Neural progenitor cell (in vitro differentiated cells): ENCODE results near the gene LPAR5. TPM values are rescaled to one million over a fixed set of nuclear protein-coding genes. Genes with fewer than 3 reads are reported as not detected.

Source experiments
- DNase-seq: peaks from one replicate; pipeline ENCODE4 v3.0.0-alpha.2; 2016; ENCODE audit warnings: low spot score
- H2AFZ ChIP-seq: fragments of 200-600 bp; sonication (generic); replicated peaks from 2 replicates; pipeline ENCODE4 v1.6.1; 2016; ENCODE audit warnings: antibody characterized with exemption
- H3F3A ChIP-seq: fragments of 200-600 bp; sonication (generic); 2 replicates; pipeline ENCODE4 v1.6.1; 2016; ENCODE audit warnings: antibody characterized with exemption, low read depth
- H3K27ac ChIP-seq: fragments of 200-600 bp; sonication (generic); 2 replicates; pipeline ENCODE4 v1.5.1; 2016; ENCODE audit warnings: mild to moderate bottlenecking
- H3K27me3 ChIP-seq: fragments of 200-600 bp; sonication (generic); 2 replicates; pipeline ENCODE4 v1.6.1; 2016; ENCODE audit warnings: mild to moderate bottlenecking, moderate library complexity
- H3K36me3 ChIP-seq: fragments of 200-600 bp; sonication (generic); 2 replicates; pipeline ENCODE4 v1.5.1; 2016
- H3K4me1 ChIP-seq: fragments of 200-600 bp; sonication (generic); 2 replicates; pipeline ENCODE4 v1.6.1; 2016; ENCODE audit warnings: mixed run types
- H3K4me2 ChIP-seq: fragments of 200-600 bp; sonication (generic); 2 replicates; pipeline ENCODE4 v1.6.1; 2016
- H3K4me3 ChIP-seq: fragments of 200-600 bp; sonication (generic); 2 replicates; pipeline ENCODE4 v1.5.1; 2016
- H3K79me2 ChIP-seq: fragments of 200-600 bp; sonication (generic); 2 replicates; pipeline ENCODE4 v1.6.1; 2016; ENCODE audit warnings: low read depth
- H3K9ac ChIP-seq: fragments of 200-600 bp; sonication (generic); 2 replicates; pipeline ENCODE4 v1.6.1; 2016
- H3K9me3 ChIP-seq: fragments of 200-600 bp; sonication (generic); 2 replicates; pipeline ENCODE4 v1.5.1; 2016; ENCODE audit warnings: low read depth
- H4K20me1 ChIP-seq: fragments of 200-600 bp; sonication (generic); 2 replicates; pipeline ENCODE4 v1.6.1; 2016; ENCODE audit warnings: low read depth
- H3K27ac Mint-ChIP-seq: 3 replicates; pipeline ENCODE4 v1.8.0; 2021; ENCODE audit warnings: mixed read lengths
- H3K27me3 Mint-ChIP-seq: 2 replicates; pipeline ENCODE4 v1.8.0; 2022; ENCODE audit warnings: low read depth, mild to moderate bottlenecking, inconsistent platforms, moderate library complexity, mixed read lengths; ENCODE audit not compliant: insufficient read depth
- H3K36me3 Mint-ChIP-seq: 3 replicates; pipeline ENCODE4 v1.8.0; 2021; ENCODE audit warnings: mixed read lengths
- H3K4me1 Mint-ChIP-seq: 3 replicates; pipeline ENCODE4 v1.8.0; 2021; ENCODE audit warnings: mixed read lengths
- H3K4me3 Mint-ChIP-seq: 3 replicates; pipeline ENCODE4 v1.8.0; 2021; ENCODE audit warnings: mild to moderate bottlenecking, moderate library complexity, mixed read lengths
- H3K9me3 Mint-ChIP-seq: 3 replicates; pipeline ENCODE4 v1.8.0; 2020; ENCODE audit warnings: mixed read lengths
- EZH2 ChIP-seq: fragments of 200-600 bp; sonication (generic); IDR thresholded peaks from 2 replicates; pipeline ENCODE4 v1.6.1; 2017; ENCODE audit warnings: antibody characterized with exemption, mild to moderate bottlenecking, moderate library complexity
- EZH2phosphoT487 ChIP-seq: fragments of 200-600 bp; sonication (generic); IDR thresholded peaks from 2 replicates; pipeline ENCODE4 v1.6.1; 2017; ENCODE audit warnings: antibody characterized with exemption
- total RNA-seq: library from RNA; depleted of rRNA; stranded (reverse); fragments of >200 nt; gene quantifications from 2 replicates; pipeline ENCODE4 v1.2.3, GENCODE V29; 2015; ENCODE audit warnings: low replicate concordance
- TF ChIP-seq, protein P1 (sequence below): fragments of 200-600 bp; sonication (generic); IDR thresholded peaks from 2 replicates; pipeline ENCODE4 v1.5.1; 2017; ENCODE audit warnings: antibody characterized with exemption, mild to moderate bottlenecking

LPAR5 gene
- total RNA-seq, 1 donor from 2014 or later = 0.04 TPM

DNA sequence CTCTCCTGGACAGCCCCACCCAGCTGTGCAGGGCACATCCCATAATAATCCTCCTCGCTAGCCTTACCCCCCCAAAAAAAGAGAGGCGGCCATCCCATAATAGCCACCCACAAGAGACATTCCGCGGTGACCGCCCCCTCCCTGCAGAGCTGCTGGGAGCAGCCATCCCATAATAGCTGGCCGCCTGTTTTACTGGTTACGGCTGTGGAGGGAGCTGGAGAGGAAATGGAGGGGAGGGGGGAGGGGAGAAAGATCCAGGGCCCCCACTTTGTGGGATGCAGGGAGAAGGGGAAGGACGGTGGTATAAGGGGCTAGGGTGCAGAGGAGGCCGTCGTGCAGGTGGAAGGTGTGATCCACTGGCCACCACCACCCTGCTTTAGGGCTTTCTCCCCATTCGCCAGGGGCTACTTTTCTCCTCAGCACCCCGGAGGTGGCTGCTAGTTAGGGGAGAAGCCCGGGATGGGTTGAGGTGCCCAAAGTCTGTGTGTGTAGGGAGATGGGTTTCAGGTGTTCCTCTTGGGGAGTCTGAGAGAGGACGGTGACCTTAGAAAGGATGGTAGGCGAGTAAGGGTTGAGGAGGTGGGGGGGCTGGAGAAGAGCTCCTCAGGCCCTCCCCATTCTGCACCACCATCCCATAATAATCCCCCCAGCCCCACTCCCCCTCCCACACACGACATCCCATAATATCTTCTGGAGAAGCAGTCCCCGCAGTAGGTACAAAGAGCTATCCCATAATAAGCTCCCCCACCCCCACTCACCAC lies 22.6 kb downstream of the LPAR5 start:
- Histone ChIP-seq H3K4me2 (peak overlapping the region; percentile 62), H3K36me3 (no peaks in the 10 kb centered on the region), H3K4me1 (peaks cover 33% of the 10 kb centered on the region), H3F3A (peaks cover 81% of the 10 kb centered on the region), H3K9ac (no peak overlapping the region), H3K27me3 (no peaks in the 10 kb centered on the region), H3K27ac (peak overlapping the region; percentile 76), H3K79me2 (no peaks in the 10 kb centered on the region), H3K9me3 (no peaks in the 10 kb centered on the region), H4K20me1 (no peaks in the 10 kb centered on the region), H2AFZ (no peak overlapping the region), H3K4me3 (peak overlapping the region; percentile 28)
- H3K27ac Mint-ChIP-seq = peak overlapping the region; percentile 96
- TF ChIP-seq EZH2phosphoT487 = no peak
- no peak for TF ChIP-seq EZH2
- TF ChIP-seq, protein P1, sequence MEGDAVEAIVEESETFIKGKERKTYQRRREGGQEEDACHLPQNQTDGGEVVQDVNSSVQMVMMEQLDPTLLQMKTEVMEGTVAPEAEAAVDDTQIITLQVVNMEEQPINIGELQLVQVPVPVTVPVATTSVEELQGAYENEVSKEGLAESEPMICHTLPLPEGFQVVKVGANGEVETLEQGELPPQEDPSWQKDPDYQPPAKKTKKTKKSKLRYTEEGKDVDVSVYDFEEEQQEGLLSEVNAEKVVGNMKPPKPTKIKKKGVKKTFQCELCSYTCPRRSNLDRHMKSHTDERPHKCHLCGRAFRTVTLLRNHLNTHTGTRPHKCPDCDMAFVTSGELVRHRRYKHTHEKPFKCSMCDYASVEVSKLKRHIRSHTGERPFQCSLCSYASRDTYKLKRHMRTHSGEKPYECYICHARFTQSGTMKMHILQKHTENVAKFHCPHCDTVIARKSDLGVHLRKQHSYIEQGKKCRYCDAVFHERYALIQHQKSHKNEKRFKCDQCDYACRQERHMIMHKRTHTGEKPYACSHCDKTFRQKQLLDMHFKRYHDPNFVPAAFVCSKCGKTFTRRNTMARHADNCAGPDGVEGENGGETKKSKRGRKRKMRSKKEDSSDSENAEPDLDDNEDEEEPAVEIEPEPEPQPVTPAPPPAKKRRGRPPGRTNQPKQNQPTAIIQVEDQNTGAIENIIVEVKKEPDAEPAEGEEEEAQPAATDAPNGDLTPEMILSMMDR = no peak
- H3K27me3 Mint-ChIP-seq = peaks cover 18% of the 10 kb centered on the region
- peak; percentile 77 for DNase-seq
- peak overlapping the region; percentile 60 for H3K4me3 Mint-ChIP-seq
- no peaks in the 10 kb centered on the region for H3K9me3 Mint-ChIP-seq
- H3K4me1 Mint-ChIP-seq = peaks cover 47% of the 10 kb centered on the region
- no peaks in the 10 kb centered on the region for H3K36me3 Mint-ChIP-seq

DNA sequence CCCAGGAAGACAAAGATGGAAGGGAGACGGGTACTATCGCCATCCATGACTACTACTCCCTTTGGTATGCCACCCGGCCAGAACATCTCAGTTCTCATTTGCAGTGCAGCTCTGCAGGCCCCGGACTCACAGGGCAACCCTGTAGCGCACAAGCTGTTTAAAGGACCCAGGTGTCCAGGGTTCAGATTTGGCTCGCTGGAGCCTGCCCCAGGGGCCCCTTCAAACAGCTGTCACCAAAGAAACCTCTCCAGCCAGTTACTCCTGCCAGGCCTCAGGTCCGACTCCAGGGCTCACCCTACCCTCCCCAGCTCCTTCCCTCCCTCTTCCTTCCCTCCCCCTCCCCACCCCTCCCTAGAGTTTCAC lies 23.1 kb downstream of the LPAR5 start:
- Histone ChIP-seq H3K4me2 (peak overlapping the region; percentile 62), H4K20me1 (no peaks in the 10 kb centered on the region), H3K27me3 (no peaks in the 10 kb centered on the region), H2AFZ (peak overlapping the region; percentile 14), H3K9ac (no peak overlapping the region), H3K36me3 (no peaks in the 10 kb centered on the region), H3K27ac (peak overlapping the region; percentile 76), H3K4me1 (peaks cover 36% of the 10 kb centered on the region), H3K4me3 (no peak overlapping the region), H3K79me2 (no peaks in the 10 kb centered on the region), H3K9me3 (no peaks in the 10 kb centered on the region), H3F3A (peaks cover 86% of the 10 kb centered on the region)
- Mint-ChIP-seq H3K27me3 (peaks cover 18% of the 10 kb centered on the region), H3K27ac (peak overlapping the region; percentile 97), H3K36me3 (no peaks in the 10 kb centered on the region), H3K4me3 (peak overlapping the region; percentile 68), H3K9me3 (no peaks in the 10 kb centered on the region), H3K4me1 (peaks cover 43% of the 10 kb centered on the region)
- TF ChIP-seq EZH2 (no peak), EZH2phosphoT487 (no peak)
- TF ChIP-seq, protein P1 = no peak
- DNase-seq = no peak

DNA sequence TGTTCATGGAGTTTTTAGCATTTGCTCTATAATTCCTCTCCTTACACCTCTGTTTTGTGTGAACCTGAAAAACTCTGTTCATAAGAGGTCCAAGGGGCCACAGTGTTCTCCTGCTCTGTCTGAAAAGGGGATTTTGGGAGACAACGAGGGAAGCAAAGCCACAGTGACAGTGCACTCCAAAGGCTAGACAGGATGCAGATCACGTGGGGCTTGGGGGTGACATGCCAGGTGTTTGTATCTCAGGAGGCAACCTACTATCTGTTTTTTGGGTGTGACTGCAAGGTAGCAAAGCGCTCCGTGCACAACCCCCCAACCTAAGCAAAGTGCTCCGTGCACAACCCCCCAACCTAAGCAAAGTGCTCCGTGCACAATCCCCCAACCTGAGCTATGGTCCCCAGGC lies 23.5 kb downstream of the LPAR5 start:
- peak overlapping the region; percentile 76 for H3K27ac ChIP-seq
- no peaks in the 10 kb centered on the region for H3K9me3 ChIP-seq
- H3K36me3 ChIP-seq = no peaks in the 10 kb centered on the region
- Mint-ChIP-seq H3K9me3 (no peaks in the 10 kb centered on the region), H3K27me3 (peaks cover 18% of the 10 kb centered on the region), H3K4me1 (peaks cover 41% of the 10 kb centered on the region), H3K4me3 (peak overlapping the region; percentile 68), H3K27ac (peak overlapping the region; percentile 97), H3K36me3 (no peaks in the 10 kb centered on the region)
- no peaks in the 10 kb centered on the region for H3K27me3 ChIP-seq
- H3K9ac ChIP-seq = no peak overlapping the region
- peaks cover 84% of the 10 kb centered on the region for H3F3A ChIP-seq
- H2AFZ ChIP-seq = peak overlapping the region; percentile 14
- peaks cover 36% of the 10 kb centered on the region for H3K4me1 ChIP-seq
- no peak overlapping the region for H3K4me3 ChIP-seq
- peak overlapping the region; percentile 62 for H3K4me2 ChIP-seq
- H4K20me1 ChIP-seq = no peaks in the 10 kb centered on the region
- TF ChIP-seq EZH2phosphoT487 (no peak), EZH2 (no peak)
- DNase-seq = no peak
- H3K79me2 ChIP-seq = no peaks in the 10 kb centered on the region

DNA sequence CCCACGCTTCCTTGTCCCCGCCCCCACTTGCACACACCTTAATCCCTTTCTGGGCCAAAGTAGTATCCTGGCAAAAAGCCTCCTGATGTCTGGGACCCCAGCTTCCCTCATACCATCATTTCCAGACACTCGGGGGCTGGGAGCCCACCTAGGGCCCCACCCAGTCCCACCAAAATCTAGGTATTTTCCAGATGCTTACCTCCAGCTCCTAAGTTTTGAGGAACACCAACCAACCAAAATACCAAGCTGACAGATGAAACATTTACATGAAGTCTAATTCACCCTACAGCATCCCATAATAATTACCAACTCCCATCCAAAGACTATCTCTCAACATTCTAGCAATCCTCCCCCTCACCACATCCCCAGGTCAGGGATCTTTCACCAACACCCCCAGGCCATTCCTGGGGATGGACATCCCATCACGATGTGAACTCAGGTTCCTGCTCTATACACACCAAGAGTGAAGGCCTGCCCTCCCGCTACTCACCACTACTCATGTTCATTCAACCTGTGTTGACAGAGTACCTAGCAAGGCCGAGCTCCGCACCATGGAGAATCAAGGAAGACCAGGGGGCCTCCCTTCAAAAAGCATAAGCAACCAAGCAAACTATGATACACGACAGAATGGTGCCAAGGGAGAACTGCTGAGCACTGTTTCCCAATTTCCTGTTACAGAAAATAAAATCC lies 27.0 kb downstream of the LPAR5 start:
- H3K27me3 Mint-ChIP-seq = peaks cover 12% of the 10 kb centered on the region
- no peak overlapping the region for H3K4me3 ChIP-seq
- H3K36me3 ChIP-seq = no peaks in the 10 kb centered on the region
- no peak overlapping the region for H3K27ac Mint-ChIP-seq
- peaks cover 60% of the 10 kb centered on the region for H3F3A ChIP-seq
- peaks cover 50% of the 10 kb centered on the region for H3K4me1 ChIP-seq
- no peak overlapping the region for H3K9ac ChIP-seq
- no peaks in the 10 kb centered on the region for H3K9me3 Mint-ChIP-seq
- peaks cover 28% of the 10 kb centered on the region for H4K20me1 ChIP-seq
- H3K27me3 ChIP-seq = no peaks in the 10 kb centered on the region
- H2AFZ ChIP-seq = no peak overlapping the region
- no peak for DNase-seq
- H3K4me2 ChIP-seq = no peak overlapping the region
- no peaks in the 10 kb centered on the region for H3K9me3 ChIP-seq
- H3K4me3 Mint-ChIP-seq = no peak overlapping the region
- H3K36me3 Mint-ChIP-seq = peaks cover 9% of the 10 kb centered on the region
- H3K27ac ChIP-seq = peak overlapping the region; percentile 35
- peaks cover 31% of the 10 kb centered on the region for H3K79me2 ChIP-seq
- TF ChIP-seq EZH2 = no peak
- TF ChIP-seq, protein P1 = no peak
- TF ChIP-seq EZH2phosphoT487 = no peak
- H3K4me1 Mint-ChIP-seq = peaks cover 48% of the 10 kb centered on the region
